GM19035 (cell line): ENCODE data around the gene TGM5.
"Not testable (repeated sequence)": the region's sequence is repeated elsewhere in the genome, so short reads cannot be mapped to it uniquely, and the experiment has no call there.

Source experiments
- ATAC-seq: cut with Tn5 transposase; IDR thresholded peaks from one replicate; pipeline ENCODE4 v1.9.1; 2021; ENCODE audit not compliant: unreplicated experiment

The TGM5 gene

GRCh38 chr15:43266834-43267233 lies at the start of gene TGM5:
TSS of gene TGM5 (minus strand) at chr15:43266928. CDS start at chr15:43266849, 79 bp downstream.
- ATAC-seq, result no peak

- ATAC-seq, result no peak
Observed at GRCh38 chr15:43314171-43314570, 47.4 kb upstream of the TGM5 start.

GRCh38 chr15:43312378-43312777 lies 45.6 kb upstream of the TGM5 start:
- no peak for ATAC-seq

DNA sequence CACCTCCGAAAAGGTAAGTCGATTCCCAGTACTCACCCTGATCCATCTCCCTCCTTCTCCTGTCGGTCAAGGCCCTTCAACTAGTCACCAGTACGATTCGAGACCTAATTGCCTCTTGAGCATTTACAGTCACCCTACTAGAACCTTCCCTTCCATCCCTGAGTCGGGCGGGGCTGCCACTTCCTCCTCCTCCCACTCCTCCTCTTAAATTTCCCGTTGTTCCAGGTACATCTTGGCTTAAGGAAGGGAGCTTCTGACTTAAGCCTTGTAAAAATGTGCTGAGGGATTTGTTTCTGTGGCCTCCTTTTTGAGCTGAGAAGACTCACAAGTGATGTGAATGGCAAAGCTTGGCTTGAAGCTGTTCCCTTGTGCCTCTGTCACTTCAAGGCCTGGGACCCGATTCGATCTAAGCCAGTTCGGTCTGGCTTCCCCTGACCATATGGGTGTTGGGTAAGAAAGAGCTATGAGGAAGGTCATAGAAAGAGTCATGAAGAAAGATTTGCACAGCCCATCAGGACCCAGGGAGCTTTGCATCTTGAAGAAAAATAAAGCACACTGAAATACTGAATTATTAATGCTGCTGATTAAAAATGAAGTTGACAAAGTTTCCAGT lies 35.6 kb upstream of the TGM5 start, which contains the start of gene TGM7:
TSS of gene TGM7 (minus strand) at position 51 of the 613 bp plus-strand sequence.
- ATAC-seq, result no peak

DNA sequence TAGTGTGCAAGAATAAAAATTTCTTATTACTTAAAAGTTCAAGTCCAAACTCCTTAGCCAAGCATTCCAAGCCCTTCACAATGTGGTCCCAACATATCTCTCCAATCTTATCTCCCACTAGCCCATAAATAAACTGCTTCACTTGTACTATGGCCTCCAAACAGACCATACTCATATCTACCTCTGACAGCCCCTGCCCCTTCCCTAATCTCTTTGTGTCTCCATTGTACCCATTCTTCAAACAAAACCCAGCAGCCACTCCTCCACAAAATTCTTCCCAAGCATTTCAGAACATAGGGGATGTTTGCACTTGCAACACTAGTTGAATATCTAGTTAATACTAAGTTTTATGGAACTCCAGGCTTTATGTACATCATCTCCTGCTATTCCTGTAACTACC lies 33.2 kb upstream of the TGM5 start:
- ATAC-seq, result no peak

GRCh38 chr15:43299411-43299810 lies 32.7 kb upstream of the TGM5 start:
- no peak for ATAC-seq

DNA sequence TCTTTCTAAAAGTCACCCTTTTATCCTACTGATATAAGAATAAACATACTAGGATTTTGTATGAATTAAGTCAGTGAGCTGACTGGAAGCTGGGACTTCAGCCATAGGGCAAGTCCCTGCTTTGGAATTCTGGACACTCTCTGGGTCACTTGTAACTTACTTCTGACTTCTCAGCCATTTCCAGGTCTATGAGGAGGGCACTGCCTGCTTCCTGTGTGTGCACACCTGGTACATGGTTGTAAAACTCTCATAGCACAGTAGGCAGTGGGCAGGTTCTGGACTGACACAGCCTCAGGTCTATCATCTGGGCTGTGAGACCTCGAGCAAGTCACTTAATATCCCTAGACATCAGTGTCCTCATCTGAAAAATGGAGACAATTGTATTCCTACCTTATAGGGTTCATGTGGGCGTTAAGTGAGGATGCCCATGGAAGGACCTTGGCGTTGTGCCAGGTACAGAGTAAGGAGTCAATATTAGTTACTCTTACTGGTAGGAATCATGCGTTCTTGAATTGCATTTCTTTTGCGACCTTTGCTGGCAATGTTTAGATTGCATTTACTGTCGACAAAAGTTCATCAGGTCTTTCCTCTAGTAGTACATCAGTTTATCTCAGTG lies 27.5 kb upstream of the TGM5 start:
- no peak for ATAC-seq

DNA sequence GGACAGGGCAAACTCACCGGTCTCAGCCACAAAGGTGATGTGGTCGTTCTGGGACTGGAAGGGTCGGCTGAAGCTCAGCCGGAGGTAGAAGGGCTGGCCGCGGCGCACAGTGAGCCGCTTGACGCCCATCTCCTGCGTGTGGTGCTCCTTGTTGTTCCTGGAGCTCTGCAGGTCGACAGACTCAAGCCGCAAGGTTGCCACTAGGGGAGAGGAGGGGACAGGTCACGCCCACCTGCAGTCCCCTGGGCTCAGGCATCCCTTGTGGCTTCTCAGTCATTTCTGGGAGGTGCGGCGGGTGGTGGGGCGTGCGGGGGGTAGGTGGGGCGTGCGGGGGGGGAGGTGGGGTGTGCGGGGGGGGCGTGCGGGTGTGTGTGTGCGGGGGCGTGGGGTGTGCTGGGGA lies 26.7 kb upstream of the TGM5 start:
- ATAC-seq, result no peak

GRCh38 chr15:43292375-43293078 lies 25.8 kb upstream of the TGM5 start:
- no peak for ATAC-seq

DNA sequence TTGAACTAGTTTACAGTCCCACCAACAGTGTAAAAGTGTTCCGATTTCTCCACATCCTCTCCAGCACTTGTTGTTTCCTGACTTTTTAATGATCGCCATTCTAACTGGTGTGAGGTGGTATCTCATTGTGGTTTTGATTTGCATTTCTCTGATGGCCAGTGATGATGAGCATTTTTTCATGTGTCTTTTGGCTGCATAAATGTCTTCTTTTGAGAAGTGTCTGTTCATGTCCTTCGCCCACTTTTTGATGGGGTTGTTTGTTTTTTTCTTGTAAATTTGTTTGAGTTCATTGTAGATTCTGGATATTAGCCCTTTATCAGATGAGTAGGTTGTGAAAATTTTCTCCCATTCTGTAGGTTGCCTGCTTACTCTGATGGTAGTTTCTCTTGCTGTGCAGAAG lies 22.9 kb upstream of the TGM5 start:
- not testable (repeated sequence) for ATAC-seq

GRCh38 chr15:43287254-43287653 lies 20.5 kb upstream of the TGM5 start:
- no peak for ATAC-seq

GRCh38 chr15:43286074-43286473 lies 19.3 kb upstream of the TGM5 start:
- ATAC-seq, result no peak

DNA sequence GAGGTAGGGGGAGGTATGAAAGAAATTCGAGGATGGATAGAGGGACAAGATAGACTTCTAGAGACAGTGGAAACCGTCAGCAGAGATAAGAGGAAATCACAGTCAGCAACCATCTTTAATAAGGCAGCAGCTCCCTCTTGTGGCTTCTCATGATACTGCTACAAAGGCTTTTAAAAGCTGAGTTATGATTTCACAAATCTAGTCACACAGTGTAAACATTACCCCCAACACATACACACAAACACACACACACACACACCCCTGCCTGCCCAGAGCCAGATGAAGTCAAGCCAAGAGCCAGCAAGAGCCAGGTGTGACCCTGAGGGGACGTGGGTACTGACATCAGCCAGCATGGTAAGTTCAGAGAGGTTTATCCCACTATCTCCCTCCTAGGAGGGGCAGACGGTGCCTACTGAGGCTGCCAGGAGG lies 18.9 kb upstream of the TGM5 start:
- ATAC-seq, result no peak

DNA sequence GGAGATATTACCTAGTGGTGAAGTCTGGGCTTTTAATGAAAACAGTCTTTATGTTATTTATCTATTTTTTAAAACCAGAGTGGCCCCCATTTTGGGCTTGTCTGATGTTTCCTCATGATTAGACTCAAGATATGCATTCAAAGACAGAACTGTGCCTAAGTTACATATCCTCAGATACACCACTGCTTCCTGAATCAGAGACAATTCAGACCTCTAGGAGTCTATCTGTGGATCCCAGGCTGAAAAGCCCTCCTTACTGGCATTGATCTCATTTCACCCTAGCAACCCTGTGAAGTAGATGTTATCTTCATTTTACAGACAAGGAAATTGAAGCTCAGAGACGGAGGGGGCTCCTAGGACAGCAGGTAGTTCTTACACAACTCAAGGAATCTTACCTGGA lies 16.8 kb upstream of the TGM5 start:
- no peak for ATAC-seq

- ATAC-seq, result no peak
Observed at GRCh38 chr15:43281926-43282602, 15.3 kb upstream of the TGM5 start.

- ATAC-seq, result no peak
Observed at GRCh38 chr15:43280996-43281395, 14.3 kb upstream of the TGM5 start.

GRCh38 chr15:43279496-43279895 lies 12.8 kb upstream of the TGM5 start:
- no peak for ATAC-seq

- ATAC-seq, result no peak
Observed at GRCh38 chr15:43278869-43279268, 12.1 kb upstream of the TGM5 start.

DNA sequence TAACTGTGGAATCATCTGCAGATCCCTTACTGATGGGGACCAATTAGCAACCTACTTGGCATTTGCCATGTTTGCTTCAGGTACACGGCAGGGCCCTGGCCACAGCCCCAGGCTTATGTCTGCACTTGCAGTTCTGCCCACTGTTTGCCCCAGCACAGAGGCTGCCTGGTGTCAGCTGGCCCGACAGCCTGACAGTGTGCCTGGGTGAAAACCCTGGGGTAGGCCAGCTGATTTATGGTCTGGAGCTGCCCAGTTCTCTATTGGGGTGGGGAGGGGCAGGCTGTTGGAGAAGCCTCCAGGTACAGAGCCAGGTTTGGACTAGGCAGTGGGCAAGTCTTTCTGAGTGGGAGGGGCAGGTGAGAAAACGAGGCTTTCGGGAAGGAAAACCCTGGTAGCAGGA lies 11.2 kb upstream of the TGM5 start:
- ATAC-seq, result no peak

GRCh38 chr15:43277231-43277823 lies 10.6 kb upstream of the TGM5 start:
- no peak for ATAC-seq

DNA sequence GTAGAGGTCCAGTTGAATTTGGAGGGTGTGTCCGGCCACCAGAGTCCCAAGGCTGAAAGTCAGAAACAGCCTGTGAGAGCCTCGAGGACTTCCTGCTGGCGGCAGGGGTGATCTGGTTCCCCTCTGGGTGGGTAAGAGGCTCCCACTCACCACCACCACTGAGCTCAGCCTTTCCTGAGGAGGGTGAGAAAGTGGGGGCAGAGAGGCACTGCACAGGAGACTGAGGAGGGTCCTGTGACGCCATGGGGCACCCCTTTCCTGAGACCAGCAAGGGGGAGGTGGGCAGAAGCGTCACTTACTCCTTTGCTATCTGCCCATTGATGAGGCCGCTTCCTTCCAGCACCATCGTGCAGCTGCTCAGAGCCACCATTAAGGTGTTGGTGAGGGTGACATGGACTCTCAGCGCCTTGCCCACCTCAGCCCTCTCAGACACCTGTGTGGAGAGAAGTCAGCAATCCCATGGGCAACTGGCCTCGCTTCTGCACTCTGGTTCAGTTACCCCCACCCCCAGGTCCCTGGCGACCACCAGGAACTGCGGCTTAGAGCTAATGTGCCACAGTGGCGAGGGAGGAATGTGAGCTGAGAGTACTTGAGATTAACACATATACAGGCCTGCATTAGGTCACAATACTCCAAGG lies 10.0 kb upstream of the TGM5 start:
- ATAC-seq, result no peak
